ENCODE data around the gene GRK5.

GRCh38 chr10:119339109-119339508, 131.7 kb downstream of the GRK5 start:
- no peak for TF ChIP-seq CTCF (IDR thresholded peaks at IDR 0.05)
- no peak for TF ChIP-seq ZFX (IDR thresholded peaks at IDR 0.05; ENCODE audit: borderline replicate concordance)
